Upper lobe of right lung (tissue), 1 donor: ENCODE results near the gene BRCA1. TPM values are rescaled to one million over a fixed set of nuclear protein-coding genes. Genes with fewer than 3 reads are reported as not detected.

ENCODE experiments used
- ATAC-seq: fragments of 200-7000 bp; cut with Tn5 transposase; one replicate; pipeline ENCODE4 v1.9.1; 2020; ENCODE audit warnings: mild to moderate bottlenecking, moderate library complexity
- DNase-seq: peaks from one replicate; pipeline ENCODE4 v3.0.0-alpha.2; 2020
- H3K27ac ChIP-seq: fragments of 200-600 bp; one replicate; pipeline ENCODE4 v1.8.0; 2022
- H3K27me3 ChIP-seq: fragments of 200-600 bp; one replicate; pipeline ENCODE4 v1.8.0; 2022; ENCODE audit warnings: mild to moderate bottlenecking
- H3K36me3 ChIP-seq: fragments of 200-600 bp; one replicate; pipeline ENCODE4 v1.8.0; 2022
- H3K4me1 ChIP-seq: fragments of 200-600 bp; one replicate; pipeline ENCODE4 v1.8.0; 2022
- H3K4me3 ChIP-seq: fragments of 200-600 bp; one replicate; pipeline ENCODE4 v1.8.0; 2022; ENCODE audit warnings: mild to moderate bottlenecking
- H3K9me3 ChIP-seq: fragments of 200-600 bp; one replicate; pipeline ENCODE4 v1.8.0; 2022
- CTCF ChIP-seq: fragments of 200-600 bp; IDR thresholded peaks from one replicate; pipeline ENCODE4 v1.8.0; 2022; ENCODE audit warnings: antibody characterized with exemption
- intact Hi-C: fragments of 100-400 bp; cut with DNase I; formaldehyde crosslinking; loops from one replicate; pipeline ENCODE4 v1.11.0; 2022
- total RNA-seq: library from RNA; stranded (reverse); fragmentation: NEBNext Ultra II Directional; extraction: Animal tissue kit (Norgen Biotek cat#: 25700); gene quantifications from one replicate; pipeline ENCODE4 v1.2.1, GENCODE V29; 2021
- donor health status: DM: no; HTN: yes; CAD: no; lungs with severe emphysema.

Gene BRCA1
- total RNA-seq, 1 donor from 2014 or later = 4.0 TPM

- DNase-seq (no peak), ATAC-seq (no peak)
- intact Hi-C loops = no loop called here
- Histone ChIP-seq H3K36me3 (no peaks in the 10 kb centered on the region), H3K27me3 (no peaks in the 10 kb centered on the region), H3K4me3 (no peak overlapping the region), H3K4me1 (peaks cover 3% of the 10 kb centered on the region), H3K27ac (no peak overlapping the region), H3K9me3 (no peaks in the 10 kb centered on the region)
- no peak for TF ChIP-seq CTCF
These were observed 90.9 kb downstream of the BRCA1 start for GRCh38 chr17:43033948-43034881.

GRCh38 chr17:43031666-43032065, 93.5 kb downstream of the BRCA1 start:
- Histone ChIP-seq H3K36me3 (no peaks in the 10 kb centered on the region), H3K4me1 (peaks cover 3% of the 10 kb centered on the region), H3K9me3 (no peaks in the 10 kb centered on the region), H3K27me3 (no peaks in the 10 kb centered on the region), H3K27ac (no peak overlapping the region), H3K4me3 (no peak overlapping the region)
- ATAC-seq = no peak
- TF ChIP-seq CTCF = no peak
- DNase-seq = no peak
- intact Hi-C loops = no loop called here

GRCh38 chr17:43030137-43030767, 94.9 kb downstream of the BRCA1 start:
- Histone ChIP-seq H3K4me1 (peaks cover 3% of the 10 kb centered on the region), H3K4me3 (no peak overlapping the region), H3K9me3 (no peaks in the 10 kb centered on the region), H3K27me3 (no peaks in the 10 kb centered on the region), H3K27ac (no peak overlapping the region), H3K36me3 (no peaks in the 10 kb centered on the region)
- intact Hi-C loops = no loop called here
- DNase-seq (no peak), ATAC-seq (no peak)
- TF ChIP-seq CTCF = no peak

GRCh38 chr17:43028221-43028861, 96.8 kb downstream of the BRCA1 start:
- H3K36me3 ChIP-seq = no peaks in the 10 kb centered on the region
- no peak overlapping the region for H3K4me3 ChIP-seq
- no peaks in the 10 kb centered on the region for H3K27me3 ChIP-seq
- intact Hi-C loops = no loop called here
- no peak for TF ChIP-seq CTCF
- no peak for ATAC-seq
- peaks cover 9% of the 10 kb centered on the region for H3K4me1 ChIP-seq
- no peak for DNase-seq
- no peaks in the 10 kb centered on the region for H3K9me3 ChIP-seq
- no peak overlapping the region for H3K27ac ChIP-seq

- no peak for TF ChIP-seq CTCF
- no peaks in the 10 kb centered on the region for H3K27me3 ChIP-seq
- intact Hi-C loops = no loop called here
- H3K4me3 ChIP-seq = no peak overlapping the region
- no peaks in the 10 kb centered on the region for H3K36me3 ChIP-seq
- H3K27ac ChIP-seq = no peak overlapping the region
- no peaks in the 10 kb centered on the region for H3K9me3 ChIP-seq
- H3K4me1 ChIP-seq = peaks cover 13% of the 10 kb centered on the region
- ATAC-seq (no peak), DNase-seq (no peak)
These were observed 97.8 kb downstream of the BRCA1 start for GRCh38 chr17:43027091-43028032.
